ENCODE data around the gene CCNYL1. TPM values are rescaled to one million over a fixed set of nuclear protein-coding genes. Genes with fewer than 3 reads are reported as not detected.

The CCNYL1 gene
- total and polyA plus RNA-seq, 9 donors: 4.3 to 13.8 (median 7.4) TPM

GRCh38 chr2:207770602-207771404 lies 59.4 kb downstream of the CCNYL1 start:
- 26 to 35% (median 31%) methylated on average over 50 of the region's 50 CpGs for WGBS, 3 donors
- no peak for TF ChIP-seq POLR2A (IDR thresholded peaks at IDR 0.05)
- TF ChIP-seq, protein P1, sequence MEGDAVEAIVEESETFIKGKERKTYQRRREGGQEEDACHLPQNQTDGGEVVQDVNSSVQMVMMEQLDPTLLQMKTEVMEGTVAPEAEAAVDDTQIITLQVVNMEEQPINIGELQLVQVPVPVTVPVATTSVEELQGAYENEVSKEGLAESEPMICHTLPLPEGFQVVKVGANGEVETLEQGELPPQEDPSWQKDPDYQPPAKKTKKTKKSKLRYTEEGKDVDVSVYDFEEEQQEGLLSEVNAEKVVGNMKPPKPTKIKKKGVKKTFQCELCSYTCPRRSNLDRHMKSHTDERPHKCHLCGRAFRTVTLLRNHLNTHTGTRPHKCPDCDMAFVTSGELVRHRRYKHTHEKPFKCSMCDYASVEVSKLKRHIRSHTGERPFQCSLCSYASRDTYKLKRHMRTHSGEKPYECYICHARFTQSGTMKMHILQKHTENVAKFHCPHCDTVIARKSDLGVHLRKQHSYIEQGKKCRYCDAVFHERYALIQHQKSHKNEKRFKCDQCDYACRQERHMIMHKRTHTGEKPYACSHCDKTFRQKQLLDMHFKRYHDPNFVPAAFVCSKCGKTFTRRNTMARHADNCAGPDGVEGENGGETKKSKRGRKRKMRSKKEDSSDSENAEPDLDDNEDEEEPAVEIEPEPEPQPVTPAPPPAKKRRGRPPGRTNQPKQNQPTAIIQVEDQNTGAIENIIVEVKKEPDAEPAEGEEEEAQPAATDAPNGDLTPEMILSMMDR (IDR thresholded peaks at IDR 0.05): no peak
- TF ChIP-seq EP300 (IDR thresholded peaks at IDR 0.05): no peak
- Histone ChIP-seq H3K9me3 (no peaks in the 10 kb centered on the region), H3K4me1 (ENCODE audit: insufficient read depth) (peaks cover 21% of the 10 kb centered on the region), H3K4me3 (peak overlapping the region; percentile 93), H3K36me3 (no peaks in the 10 kb centered on the region), H3K27ac (peak overlapping the region; percentile 74 to 84), H3K27me3 (no peaks in the 10 kb centered on the region)
- intact Hi-C loops (cut with DNase I): no loop called here
- DNase-seq: peak; percentile 27 to 57 (median 43)

DNA sequence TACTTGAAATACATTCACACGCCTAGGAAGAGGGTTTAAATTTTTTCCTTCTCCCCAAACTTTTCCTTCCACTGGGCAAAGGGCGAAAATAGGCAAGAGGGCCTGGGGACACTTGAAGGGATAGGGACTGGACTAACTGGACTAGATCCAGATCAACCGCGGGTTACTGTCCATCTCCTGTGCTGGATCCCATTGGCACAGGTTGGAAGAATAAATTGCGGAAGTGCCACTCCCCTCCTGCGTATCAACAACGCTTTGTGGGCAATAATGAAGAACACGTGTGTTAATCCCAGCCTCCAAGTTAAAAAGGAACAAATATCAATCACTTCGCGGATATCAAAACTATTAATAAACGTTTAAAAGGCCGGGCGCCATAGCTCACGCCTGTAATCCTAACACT lies 60.0 kb downstream of the CCNYL1 start:
- Histone ChIP-seq H3K4me3 (no peak overlapping the region), H3K4me1 (ENCODE audit: insufficient read depth) (peaks cover 21% of the 10 kb centered on the region), H3K27me3 (no peaks in the 10 kb centered on the region), H3K36me3 (no peaks in the 10 kb centered on the region), H3K27ac (peak overlapping the region in 1 of 2 donors; percentile 74), H3K9me3 (no peaks in the 10 kb centered on the region)
- intact Hi-C loops (cut with DNase I): no loop called here
- TF ChIP-seq EP300 (IDR thresholded peaks at IDR 0.05) (no peak), POLR2A (IDR thresholded peaks at IDR 0.05) (no peak)
- TF ChIP-seq, protein P1 (IDR thresholded peaks at IDR 0.05): no peak
- 76 to 80% (median 79%) methylated on average over 14 of the region's 14 CpGs for WGBS, 3 donors
- peak in 1 of 5 donors; percentile 12 for DNase-seq

DNA sequence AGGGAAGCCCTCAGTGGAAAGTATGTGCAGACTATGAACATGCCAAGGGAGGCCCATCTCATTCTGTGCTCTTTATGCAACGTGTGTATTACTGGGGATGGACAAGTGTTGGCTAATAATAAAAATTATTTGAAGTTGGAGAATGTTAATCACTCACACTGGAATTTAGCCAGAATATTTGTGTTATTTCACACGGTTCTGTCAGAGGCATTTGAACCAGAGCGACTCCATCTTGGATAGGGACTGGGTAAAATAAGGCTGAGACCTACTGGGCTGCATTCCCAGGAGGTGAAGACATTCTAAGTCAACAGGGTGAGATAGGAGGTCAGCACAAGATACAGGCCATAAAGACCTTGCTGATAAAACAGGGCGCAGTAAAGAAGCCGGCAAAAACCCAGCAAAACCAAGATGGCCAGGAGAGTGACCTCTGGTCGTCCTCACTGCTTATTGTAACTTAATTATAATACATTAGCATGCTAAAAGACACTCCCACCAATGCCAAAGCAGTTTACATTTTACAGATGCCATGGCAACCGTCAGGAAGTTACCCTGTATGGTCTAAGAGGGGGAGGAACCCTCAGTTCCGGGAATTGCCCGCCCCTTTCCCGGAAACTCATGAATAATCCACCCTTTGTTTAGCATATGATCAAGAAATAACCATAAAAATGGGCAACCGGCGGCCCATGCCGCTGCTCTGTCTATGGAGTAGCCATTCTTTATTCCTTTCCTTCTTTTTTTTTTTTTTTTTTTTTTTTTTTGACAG lies 60.8 kb downstream of the CCNYL1 start:
- WGBS, 3 donors: 69 to 76% (median 73%) methylated on average over 13 of the region's 13 CpGs
- TF ChIP-seq EP300 (IDR thresholded peaks at IDR 0.05) (no peak), POLR2A (IDR thresholded peaks at IDR 0.05) (no peak)
- TF ChIP-seq, protein P1 (IDR thresholded peaks at IDR 0.05): no peak
- H3K4me3 ChIP-seq: no peak overlapping the region
- DNase-seq: peak; percentile 31 to 65 (median 52)
- peaks cover 15% of the 10 kb centered on the region for H3K4me1 ChIP-seq (ENCODE audit: insufficient read depth)
- no peaks in the 10 kb centered on the region for H3K9me3 ChIP-seq
- no peaks in the 10 kb centered on the region for H3K27me3 ChIP-seq
- intact Hi-C loops (cut with DNase I): no loop called here
- H3K27ac ChIP-seq: no peak overlapping the region
- H3K36me3 ChIP-seq: no peaks in the 10 kb centered on the region

- intact Hi-C loops (cut with DNase I): no loop called here
- 87 to 89% (median 87%) methylated on average over 13 of the region's 13 CpGs for WGBS, 3 donors
- H3K27ac ChIP-seq: no peak overlapping the region
These were observed 61.4 kb downstream of the CCNYL1 start for GRCh38 chr2:207772844-207773205.

More at GRCh38 chr2:207772844-207773205, 61.4 kb downstream of the CCNYL1 start:
- no peak for TF ChIP-seq POLR2A (IDR thresholded peaks at IDR 0.05)
- TF ChIP-seq, protein P1 (IDR thresholded peaks at IDR 0.05): no peak
- no peak for TF ChIP-seq EP300 (IDR thresholded peaks at IDR 0.05)
- no peak overlapping the region for H3K4me3 ChIP-seq
- no peaks in the 10 kb centered on the region for H3K36me3 ChIP-seq
- no peaks in the 10 kb centered on the region for H3K9me3 ChIP-seq
- no peak for DNase-seq
- no peaks in the 10 kb centered on the region for H3K27me3 ChIP-seq
- H3K4me1 ChIP-seq (ENCODE audit: insufficient read depth): peaks cover 9% of the 10 kb centered on the region

Data from ovary (tissue), 9 donors.